ENCODE data around the gene SYNGR3. TPM values are rescaled to one million over a fixed set of nuclear protein-coding genes. Genes with fewer than 3 reads are reported as not detected.
A peak's percentile ranks its signal among the peaks of the same experiment; 100 is the strongest.

Gene SYNGR3
- total RNA-seq, 4 donors from 2014 or later: 2.3 TPM; not detected in 3

DNA sequence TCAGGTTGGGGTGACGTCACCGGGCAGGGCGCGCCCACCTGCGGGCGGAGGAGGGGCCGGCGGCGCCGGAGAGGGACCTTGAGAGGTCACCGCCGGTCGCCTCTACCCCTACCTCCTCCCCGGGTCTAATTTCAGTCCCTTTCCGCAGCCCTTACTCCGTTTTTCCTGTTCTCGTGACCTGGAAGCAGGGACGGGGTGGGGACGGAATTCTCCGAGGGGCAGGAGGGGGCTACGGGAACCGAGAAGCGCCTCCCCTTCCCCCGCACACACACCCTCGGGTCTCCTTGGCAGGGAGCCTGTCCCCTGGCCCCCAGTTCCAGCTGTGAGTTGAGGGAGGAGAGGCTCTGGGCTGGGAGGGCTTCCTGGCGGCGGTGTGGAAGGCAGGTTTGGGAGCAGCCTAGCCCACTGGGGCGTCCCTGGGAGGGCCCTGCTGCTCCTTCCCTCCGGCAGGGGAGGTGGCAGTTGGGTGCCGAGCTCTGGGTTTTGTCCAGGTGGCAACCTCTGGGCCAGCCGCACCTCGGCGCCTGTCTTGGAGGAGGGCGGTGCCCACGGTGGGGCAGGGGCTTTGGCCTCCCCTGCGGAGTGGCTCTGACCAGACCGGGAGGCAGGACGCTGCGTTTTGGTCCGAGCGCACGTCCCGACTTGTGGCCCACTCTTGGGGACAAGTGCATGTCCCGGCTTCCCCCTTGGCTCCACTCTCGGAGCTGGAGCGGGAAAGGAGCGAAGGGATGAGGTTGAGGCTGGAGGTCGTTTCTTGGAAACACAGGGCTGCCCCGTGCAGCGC lies 773 bp downstream of the SYNGR3 start:
- Histone ChIP-seq H3K4me3 (no peak overlapping the region), H3K27me3 (peaks cover 30 to 38% (median 34%) of the 10 kb centered on the region in 3 donors), H3K36me3 (peaks cover 0 to 18% of the 10 kb centered on the region in 2 donors), H3K9me3 (no peaks in the 10 kb centered on the region), H3K27ac (no peak overlapping the region), H3K4me1 (peaks cover 7 to 16% of the 10 kb centered on the region in 2 donors)
- ATAC-seq (no peak), DNase-seq (no peak)
- TF ChIP-seq, protein P1, sequence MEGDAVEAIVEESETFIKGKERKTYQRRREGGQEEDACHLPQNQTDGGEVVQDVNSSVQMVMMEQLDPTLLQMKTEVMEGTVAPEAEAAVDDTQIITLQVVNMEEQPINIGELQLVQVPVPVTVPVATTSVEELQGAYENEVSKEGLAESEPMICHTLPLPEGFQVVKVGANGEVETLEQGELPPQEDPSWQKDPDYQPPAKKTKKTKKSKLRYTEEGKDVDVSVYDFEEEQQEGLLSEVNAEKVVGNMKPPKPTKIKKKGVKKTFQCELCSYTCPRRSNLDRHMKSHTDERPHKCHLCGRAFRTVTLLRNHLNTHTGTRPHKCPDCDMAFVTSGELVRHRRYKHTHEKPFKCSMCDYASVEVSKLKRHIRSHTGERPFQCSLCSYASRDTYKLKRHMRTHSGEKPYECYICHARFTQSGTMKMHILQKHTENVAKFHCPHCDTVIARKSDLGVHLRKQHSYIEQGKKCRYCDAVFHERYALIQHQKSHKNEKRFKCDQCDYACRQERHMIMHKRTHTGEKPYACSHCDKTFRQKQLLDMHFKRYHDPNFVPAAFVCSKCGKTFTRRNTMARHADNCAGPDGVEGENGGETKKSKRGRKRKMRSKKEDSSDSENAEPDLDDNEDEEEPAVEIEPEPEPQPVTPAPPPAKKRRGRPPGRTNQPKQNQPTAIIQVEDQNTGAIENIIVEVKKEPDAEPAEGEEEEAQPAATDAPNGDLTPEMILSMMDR (IDR thresholded peaks at IDR 0.05 in 4 of 5, conservative IDR thresholded peaks at IDR 0.05 in 1 of 5): no peak
- TF ChIP-seq POLR2A (IDR thresholded peaks at IDR 0.05): no peak
- intact Hi-C loops (cut with DNase I; ENCODE audit: low total_unique reads) (no loop called here), in situ Hi-C loops (cut with MboI; ENCODE audit: low sequenced_read_pairs in 4 of 4) (no loop called here)

DNA sequence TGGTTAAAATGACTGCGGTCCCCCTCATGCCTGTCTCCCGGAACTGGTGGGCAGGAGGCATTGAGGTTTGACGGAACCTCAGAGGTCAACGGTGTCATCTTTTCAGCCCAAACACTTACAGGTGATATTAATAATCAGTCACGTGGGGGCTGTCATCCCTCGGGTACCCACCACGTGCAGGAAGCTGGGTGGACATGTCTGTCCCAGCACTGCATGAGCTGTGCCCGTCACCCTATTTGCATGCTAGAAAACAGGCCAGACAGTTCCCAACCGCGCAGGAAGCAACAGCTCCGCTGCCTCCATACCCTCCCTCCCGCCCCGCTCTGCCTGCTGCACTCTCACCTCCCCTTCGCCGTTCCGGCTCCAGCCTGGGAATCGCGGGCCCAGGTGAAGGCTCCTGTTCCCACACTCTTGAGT lies 1.4 kb downstream of the SYNGR3 start:
- ATAC-seq (no peak), DNase-seq (no peak)
- in situ Hi-C loops (cut with MboI; ENCODE audit: low sequenced_read_pairs in 4 of 4): no loop called here
- TF ChIP-seq POLR2A (IDR thresholded peaks at IDR 0.05): no peak
- peak overlapping the region in 2 of 4 donors; percentile 43 to 74 for H3K4me3 ChIP-seq
- H3K4me1 ChIP-seq: peaks cover 7 to 16% of the 10 kb centered on the region in 2 donors
- intact Hi-C loops (cut with DNase I; ENCODE audit: low total_unique reads): no loop called here
- H3K9me3 ChIP-seq: no peaks in the 10 kb centered on the region
- H3K27me3 ChIP-seq: peaks cover 30 to 38% (median 34%) of the 10 kb centered on the region in 3 donors
- no peak overlapping the region for H3K27ac ChIP-seq
- peaks cover 0 to 12% of the 10 kb centered on the region in 2 donors for H3K36me3 ChIP-seq

DNA sequence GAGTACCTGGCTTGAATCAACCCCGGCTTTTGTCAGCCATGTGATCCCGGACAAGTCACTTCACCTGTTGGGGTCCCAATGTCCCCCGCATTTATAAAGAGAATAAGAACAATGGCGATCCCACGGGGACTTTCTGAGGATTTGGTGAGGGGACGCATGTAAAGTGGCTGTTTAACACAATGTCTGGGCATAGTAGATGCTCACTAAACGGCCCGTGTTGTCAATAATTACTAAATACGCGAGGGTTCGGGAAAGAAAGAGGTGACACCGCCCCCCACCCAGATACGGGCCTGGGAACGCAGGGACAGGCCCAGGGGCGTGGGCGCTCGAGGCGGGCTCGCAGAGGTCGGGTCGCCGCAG lies 1.8 kb downstream of the SYNGR3 start:
- H3K4me3 ChIP-seq: peak overlapping the region; percentile 43 to 74 (median 51)
- no peak for ATAC-seq
- peaks cover 0 to 8% of the 10 kb centered on the region in 2 donors for H3K36me3 ChIP-seq
- intact Hi-C loops (cut with DNase I; ENCODE audit: low total_unique reads): no loop called here
- in situ Hi-C loops (cut with MboI; ENCODE audit: low sequenced_read_pairs in 4 of 4): no loop called here
- no peak for DNase-seq
- peaks cover 30 to 38% (median 34%) of the 10 kb centered on the region in 3 donors for H3K27me3 ChIP-seq
- no peak for TF ChIP-seq POLR2A (IDR thresholded peaks at IDR 0.05)
- TF ChIP-seq, protein P1 (IDR thresholded peaks at IDR 0.05 in 4 of 5, conservative IDR thresholded peaks at IDR 0.05 in 1 of 5): no peak
- no peaks in the 10 kb centered on the region for H3K9me3 ChIP-seq
- H3K27ac ChIP-seq: peak overlapping the region in 2 of 4 donors; percentile 41 to 43
- H3K4me1 ChIP-seq: peaks cover 7 to 16% of the 10 kb centered on the region in 2 donors

DNA sequence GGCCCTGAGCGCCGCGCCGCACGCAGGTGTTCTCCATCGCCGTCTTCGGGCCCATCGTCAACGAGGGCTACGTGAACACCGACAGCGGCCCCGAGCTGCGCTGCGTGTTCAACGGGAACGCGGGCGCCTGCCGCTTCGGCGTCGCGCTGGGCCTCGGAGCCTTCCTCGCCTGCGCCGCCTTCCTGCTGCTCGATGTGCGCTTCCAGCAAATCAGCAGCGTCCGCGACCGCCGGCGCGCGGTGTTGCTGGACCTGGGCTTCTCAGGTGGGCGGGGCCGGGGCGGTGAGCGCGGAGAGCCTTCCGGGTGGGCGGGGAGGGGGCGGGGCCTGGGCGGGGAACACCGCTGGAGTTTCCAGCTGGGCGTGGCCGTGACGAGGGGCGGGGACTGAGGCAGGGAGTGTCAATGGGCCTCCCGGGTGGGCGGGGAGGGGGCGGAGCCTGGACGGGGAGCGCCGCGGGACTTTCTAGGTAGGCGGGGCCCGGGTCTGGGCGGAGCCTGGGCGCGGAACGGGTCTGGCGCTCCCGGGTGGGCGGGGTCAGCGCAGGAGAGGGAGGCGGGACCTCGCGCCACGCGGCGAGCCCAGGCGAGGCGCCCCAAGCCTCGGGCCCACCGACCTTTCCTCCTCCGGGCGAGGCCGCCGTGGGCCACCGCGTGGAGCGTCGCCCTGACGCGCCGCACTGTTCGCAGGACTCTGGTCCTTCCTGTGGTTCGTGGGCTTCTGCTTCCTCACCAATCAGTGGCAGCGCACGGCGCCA lies 2.4 kb downstream of the SYNGR3 start:
- peaks cover 0 to 2% of the 10 kb centered on the region in 2 donors for H3K36me3 ChIP-seq
- H3K4me3 ChIP-seq: peak overlapping the region; percentile 43 to 74 (median 51)
- peaks cover 7 to 16% of the 10 kb centered on the region in 2 donors for H3K4me1 ChIP-seq
- no peaks in the 10 kb centered on the region for H3K9me3 ChIP-seq
- TF ChIP-seq POLR2A (IDR thresholded peaks at IDR 0.05): no peak
- TF ChIP-seq, protein P1 (IDR thresholded peaks at IDR 0.05 in 4 of 5, conservative IDR thresholded peaks at IDR 0.05 in 1 of 5): no peak
- H3K27me3 ChIP-seq: peaks cover 30 to 38% (median 34%) of the 10 kb centered on the region in 3 donors
- DNase-seq: peak; percentile 89 to 95
- peak overlapping the region in 2 of 4 donors; percentile 41 to 43 for H3K27ac ChIP-seq
- in situ Hi-C loops (cut with MboI; ENCODE audit: low sequenced_read_pairs in 4 of 4) (no loop called here), intact Hi-C loops (cut with DNase I; ENCODE audit: low total_unique reads) (no loop called here)
- ATAC-seq: peak; percentile 84
